ENCODE data around the gene AKIRIN1. TPM values are rescaled to one million over a fixed set of nuclear protein-coding genes. Genes with fewer than 3 reads are reported as not detected.
"Not testable (repeated sequence)": the region's sequence is repeated elsewhere in the genome, so short reads cannot be mapped to it uniquely, and the experiment has no call there.

Gene AKIRIN1
- polyA plus RNA-seq, 1 donor = 49.3 TPM

- Histone ChIP-seq H3K27ac (ENCODE audit: low read length) (no peak overlapping the region), H3K36me3 (ENCODE audit: control insufficient read depth, insufficient read depth, low read length) (peaks cover 36% of the 10 kb centered on the region)
- 100% methylated on average over 1 of the region's 3 CpGs for WGBS (ENCODE audit: insufficient coverage, low lambda C conversion rate)
Observed at GRCh38 chr1:39043513-39043912, 52.4 kb downstream of the AKIRIN1 start.

GRCh38 chr1:39044762-39045161 lies 53.7 kb downstream of the AKIRIN1 start:
- no peaks in the 10 kb centered on the region for H3K27me3 ChIP-seq (ENCODE audit: control insufficient read depth, insufficient read depth, low read length)
- no peaks in the 10 kb centered on the region for H3K4me1 ChIP-seq (ENCODE audit: control insufficient read depth, insufficient read depth, low read length)
- no peak overlapping the region for H3K27ac ChIP-seq (ENCODE audit: low read length)
- no peak for DNase-seq
- H3K36me3 ChIP-seq (ENCODE audit: control insufficient read depth, insufficient read depth, low read length) = peaks cover 34% of the 10 kb centered on the region
- no CpG with 5 or more reads among the region's 1 CpG for WGBS (ENCODE audit: insufficient coverage, low lambda C conversion rate)
- H3K4me3 ChIP-seq (ENCODE audit: low read length) = no peak overlapping the region
- no peaks in the 10 kb centered on the region for H3K9me3 ChIP-seq (ENCODE audit: control insufficient read depth, low read depth, low read length)

More at GRCh38 chr1:39043513-39043912, 52.4 kb downstream of the AKIRIN1 start:
- no peak overlapping the region for H3K4me3 ChIP-seq (ENCODE audit: low read length)
- H3K4me1 ChIP-seq (ENCODE audit: control insufficient read depth, insufficient read depth, low read length) = no peaks in the 10 kb centered on the region
- H3K27me3 ChIP-seq (ENCODE audit: control insufficient read depth, insufficient read depth, low read length) = no peaks in the 10 kb centered on the region
- no peak for DNase-seq
- no peaks in the 10 kb centered on the region for H3K9me3 ChIP-seq (ENCODE audit: control insufficient read depth, low read depth, low read length)

GRCh38 chr1:39045231-39045630 lies 54.2 kb downstream of the AKIRIN1 start:
- Histone ChIP-seq H3K9me3 (ENCODE audit: control insufficient read depth, low read depth, low read length) (no peaks in the 10 kb centered on the region), H3K27ac (ENCODE audit: low read length) (no peak overlapping the region), H3K36me3 (ENCODE audit: control insufficient read depth, insufficient read depth, low read length) (peaks cover 37% of the 10 kb centered on the region), H3K4me3 (ENCODE audit: low read length) (no peak overlapping the region), H3K27me3 (ENCODE audit: control insufficient read depth, insufficient read depth, low read length) (no peaks in the 10 kb centered on the region), H3K4me1 (ENCODE audit: control insufficient read depth, insufficient read depth, low read length) (no peaks in the 10 kb centered on the region)
- WGBS (ENCODE audit: insufficient coverage, low lambda C conversion rate) = no CpG with 5 or more reads among the region's 8 CpGs
- no peak for DNase-seq

DNA sequence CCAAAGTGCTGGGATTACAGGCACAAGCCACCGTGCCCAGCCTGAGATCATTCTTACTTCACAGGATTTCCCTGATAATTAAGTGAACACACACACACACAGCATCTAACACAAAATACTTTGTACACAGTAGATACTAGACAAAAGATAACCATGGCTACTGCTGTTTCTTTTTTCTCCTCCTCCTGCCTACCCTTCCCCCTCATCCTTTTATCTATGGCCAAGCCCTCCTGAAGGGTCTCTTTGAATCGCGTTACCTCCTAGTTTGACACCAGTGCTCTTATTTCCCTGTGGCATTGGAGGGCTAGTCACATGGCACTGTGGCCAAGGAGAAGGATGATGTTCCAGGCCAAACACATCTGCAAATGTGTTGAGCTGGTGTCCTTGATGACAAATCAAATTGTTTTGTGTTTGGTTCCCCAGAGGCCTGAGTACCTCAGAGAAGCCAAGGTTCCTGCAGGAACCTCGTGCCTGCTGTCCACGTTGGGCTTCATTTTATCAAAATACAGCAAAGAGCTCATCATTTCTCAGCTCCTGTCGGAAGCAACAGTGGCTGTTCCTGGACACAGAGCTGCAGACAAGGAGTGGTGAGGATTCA lies 55.6 kb downstream of the AKIRIN1 start:
- Histone ChIP-seq H3K4me3 (ENCODE audit: low read length) (no peak overlapping the region), H3K27ac (ENCODE audit: low read length) (no peak overlapping the region), H3K36me3 (ENCODE audit: control insufficient read depth, insufficient read depth, low read length) (peaks cover 33% of the 10 kb centered on the region), H3K27me3 (ENCODE audit: control insufficient read depth, insufficient read depth, low read length) (no peaks in the 10 kb centered on the region), H3K9me3 (ENCODE audit: control insufficient read depth, low read depth, low read length) (no peaks in the 10 kb centered on the region), H3K4me1 (ENCODE audit: control insufficient read depth, insufficient read depth, low read length) (no peaks in the 10 kb centered on the region)
- no CpG with 5 or more reads among the region's 6 CpGs for WGBS (ENCODE audit: insufficient coverage, low lambda C conversion rate)
- DNase-seq = no peak

GRCh38 chr1:39047374-39048229 lies 56.5 kb downstream of the AKIRIN1 start:
- DNase-seq = no peak
- Histone ChIP-seq H3K4me1 (ENCODE audit: control insufficient read depth, insufficient read depth, low read length) (no peaks in the 10 kb centered on the region), H3K27me3 (ENCODE audit: control insufficient read depth, insufficient read depth, low read length) (no peaks in the 10 kb centered on the region), H3K9me3 (ENCODE audit: control insufficient read depth, low read depth, low read length) (no peaks in the 10 kb centered on the region), H3K27ac (ENCODE audit: low read length) (no peak overlapping the region), H3K36me3 (ENCODE audit: control insufficient read depth, insufficient read depth, low read length) (peaks cover 29% of the 10 kb centered on the region), H3K4me3 (ENCODE audit: low read length) (no peak overlapping the region)
- whole genome bisulfite sequencing (ENCODE audit: insufficient coverage, low lambda C conversion rate) = no CpG with 5 or more reads among the region's 12 CpGs

DNA sequence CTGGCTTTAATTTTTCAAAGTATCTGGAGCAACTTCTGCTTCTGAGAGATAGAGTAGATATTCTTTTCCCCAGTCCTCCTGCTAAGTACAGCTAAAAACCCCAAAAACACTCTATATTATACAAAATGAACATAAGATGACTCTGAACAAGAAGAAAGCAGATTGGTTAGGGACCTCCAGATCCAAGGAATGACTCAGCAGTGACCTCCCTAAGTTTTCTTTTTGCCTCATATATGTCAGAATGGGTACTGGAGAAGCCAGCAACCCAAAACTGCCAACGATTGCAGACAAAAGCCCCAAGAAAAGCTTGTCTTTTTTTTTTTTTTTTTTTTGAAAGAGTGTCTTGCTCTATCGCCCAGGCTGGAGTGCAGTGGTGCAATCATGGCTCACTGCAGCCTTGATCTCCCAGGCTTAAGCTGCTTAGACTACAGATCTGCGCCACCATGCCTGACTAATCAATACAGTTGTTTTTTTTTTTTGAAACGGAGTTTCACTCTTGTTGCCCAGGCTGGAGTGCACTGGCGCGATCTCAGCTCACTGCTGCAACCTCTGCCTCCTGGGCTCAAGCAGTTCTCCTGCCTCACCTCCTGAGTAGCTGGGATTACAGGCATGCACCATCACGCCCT lies 57.8 kb downstream of the AKIRIN1 start:
- peaks cover 22% of the 10 kb centered on the region for H3K36me3 ChIP-seq (ENCODE audit: control insufficient read depth, insufficient read depth, low read length)
- no peaks in the 10 kb centered on the region for H3K27me3 ChIP-seq (ENCODE audit: control insufficient read depth, insufficient read depth, low read length)
- no peak overlapping the region for H3K27ac ChIP-seq (ENCODE audit: low read length)
- no peak for DNase-seq
- no CpG with 5 or more reads among the region's 7 CpGs for WGBS (ENCODE audit: insufficient coverage, low lambda C conversion rate)
- no peak overlapping the region for H3K4me3 ChIP-seq (ENCODE audit: low read length)
- no peaks in the 10 kb centered on the region for H3K9me3 ChIP-seq (ENCODE audit: control insufficient read depth, low read depth, low read length)
- H3K4me1 ChIP-seq (ENCODE audit: control insufficient read depth, insufficient read depth, low read length) = no peaks in the 10 kb centered on the region

- no CpG with 5 or more reads among the region's 4 CpGs for WGBS (ENCODE audit: insufficient coverage, low lambda C conversion rate)
- no peaks in the 10 kb centered on the region for H3K27me3 ChIP-seq (ENCODE audit: control insufficient read depth, insufficient read depth, low read length)
- H3K36me3 ChIP-seq (ENCODE audit: control insufficient read depth, insufficient read depth, low read length) = peaks cover 19% of the 10 kb centered on the region
- no peak overlapping the region for H3K27ac ChIP-seq (ENCODE audit: low read length)
- no peak for DNase-seq
- H3K4me1 ChIP-seq (ENCODE audit: control insufficient read depth, insufficient read depth, low read length) = no peaks in the 10 kb centered on the region
- no peak overlapping the region for H3K4me3 ChIP-seq (ENCODE audit: low read length)
- H3K9me3 ChIP-seq (ENCODE audit: control insufficient read depth, low read depth, low read length) = no peaks in the 10 kb centered on the region
Observed at GRCh38 chr1:39050001-39050400, 58.9 kb downstream of the AKIRIN1 start.

DNA sequence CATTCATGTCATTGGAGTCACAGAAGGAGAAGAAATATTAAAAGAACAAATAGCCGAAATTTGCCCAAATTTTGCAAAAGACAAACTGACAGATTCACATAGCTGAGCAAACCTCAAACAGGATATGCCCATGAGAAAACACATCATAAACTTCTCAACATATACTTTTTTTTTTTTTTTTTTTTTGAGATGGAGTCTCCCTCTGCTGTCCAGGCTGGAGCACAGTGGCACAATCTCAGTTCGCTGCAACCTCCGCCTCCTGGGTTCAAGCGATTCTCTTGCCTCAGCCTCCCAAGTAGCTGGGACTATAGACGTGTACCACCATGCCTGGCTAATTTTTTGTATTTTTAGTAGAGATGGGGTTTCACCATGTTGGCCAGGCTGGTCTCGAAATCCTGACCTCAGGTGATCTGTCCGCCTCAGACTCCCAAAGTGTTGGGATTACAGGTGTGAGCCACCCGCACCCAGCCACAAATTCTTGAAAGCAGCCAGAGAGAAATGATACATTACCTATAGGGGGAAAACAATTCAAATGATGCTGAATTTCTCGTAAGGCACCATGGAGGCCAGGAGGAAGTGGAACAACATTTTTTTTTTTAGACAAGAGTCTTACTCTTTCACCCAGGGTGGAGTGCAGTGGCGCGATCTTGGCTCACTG lies 60.2 kb downstream of the AKIRIN1 start:
- H3K27ac ChIP-seq (ENCODE audit: low read length); H3K4me1 ChIP-seq (ENCODE audit: control insufficient read depth, insufficient read depth, low read length); H3K27me3 ChIP-seq (ENCODE audit: control insufficient read depth, insufficient read depth, low read length); DNase-seq; H3K9me3 ChIP-seq (ENCODE audit: control insufficient read depth, low read depth, low read length); H3K4me3 ChIP-seq (ENCODE audit: low read length): not testable (repeated sequence)
- 100% methylated on average over 1 of the region's 11 CpGs for WGBS (ENCODE audit: insufficient coverage, low lambda C conversion rate)
- peaks cover 17% of the 10 kb centered on the region for H3K36me3 ChIP-seq (ENCODE audit: control insufficient read depth, insufficient read depth, low read length)

- no peaks in the 10 kb centered on the region for H3K4me1 ChIP-seq (ENCODE audit: control insufficient read depth, insufficient read depth, low read length)
- WGBS (ENCODE audit: insufficient coverage, low lambda C conversion rate) = no CpG with 5 or more reads among the region's 4 CpGs
- no peaks in the 10 kb centered on the region for H3K27me3 ChIP-seq (ENCODE audit: control insufficient read depth, insufficient read depth, low read length)
- no peaks in the 10 kb centered on the region for H3K9me3 ChIP-seq (ENCODE audit: control insufficient read depth, low read depth, low read length)
- no peak overlapping the region for H3K27ac ChIP-seq (ENCODE audit: low read length)
- no peak for DNase-seq
- no peak overlapping the region for H3K4me3 ChIP-seq (ENCODE audit: low read length)
- peaks cover 14% of the 10 kb centered on the region for H3K36me3 ChIP-seq (ENCODE audit: control insufficient read depth, insufficient read depth, low read length)
Observed at GRCh38 chr1:39051956-39052355, 60.9 kb downstream of the AKIRIN1 start.

- not testable (repeated sequence) for DNase-seq; H3K27ac ChIP-seq (ENCODE audit: low read length); H3K9me3 ChIP-seq (ENCODE audit: control insufficient read depth, low read depth, low read length); H3K36me3 ChIP-seq (ENCODE audit: control insufficient read depth, insufficient read depth, low read length); H3K4me3 ChIP-seq (ENCODE audit: low read length); H3K4me1 ChIP-seq (ENCODE audit: control insufficient read depth, insufficient read depth, low read length); H3K27me3 ChIP-seq (ENCODE audit: control insufficient read depth, insufficient read depth, low read length)
- 100% methylated on average over 3 of the region's 8 CpGs for WGBS (ENCODE audit: insufficient coverage, low lambda C conversion rate)
Observed at GRCh38 chr1:39055213-39055710, 64.2 kb downstream of the AKIRIN1 start.
